Body of pancreas (tissue), 4 donors: ENCODE results near the gene CNIH2.
"Not testable (repeated sequence)": the region's sequence is repeated elsewhere in the genome, so short reads cannot be mapped to it uniquely, and the experiment has no call there.

Experiments
- POLR2A ChIP-seq, 3 donors: fragments of 450-650 bp; IDR thresholded peaks; one replicate each; pipeline ENCODE4 v1.6.1; 2016; ENCODE audit warnings: antibody characterized with exemption in 3 of 3, mild to moderate bottlenecking in 2 of 3
- TF ChIP-seq, protein P1 (sequence below), 7 experiments: fragments of 450-650 bp in 4 of 7; fragments of 200-600 bp in 3 of 7; sonication (generic) in 3 of 7; IDR thresholded peaks; one replicate each; pipeline ENCODE4 v1.5.1; 2016 to 2019; ENCODE audit warnings: antibody characterized with exemption in 7 of 7

DNA sequence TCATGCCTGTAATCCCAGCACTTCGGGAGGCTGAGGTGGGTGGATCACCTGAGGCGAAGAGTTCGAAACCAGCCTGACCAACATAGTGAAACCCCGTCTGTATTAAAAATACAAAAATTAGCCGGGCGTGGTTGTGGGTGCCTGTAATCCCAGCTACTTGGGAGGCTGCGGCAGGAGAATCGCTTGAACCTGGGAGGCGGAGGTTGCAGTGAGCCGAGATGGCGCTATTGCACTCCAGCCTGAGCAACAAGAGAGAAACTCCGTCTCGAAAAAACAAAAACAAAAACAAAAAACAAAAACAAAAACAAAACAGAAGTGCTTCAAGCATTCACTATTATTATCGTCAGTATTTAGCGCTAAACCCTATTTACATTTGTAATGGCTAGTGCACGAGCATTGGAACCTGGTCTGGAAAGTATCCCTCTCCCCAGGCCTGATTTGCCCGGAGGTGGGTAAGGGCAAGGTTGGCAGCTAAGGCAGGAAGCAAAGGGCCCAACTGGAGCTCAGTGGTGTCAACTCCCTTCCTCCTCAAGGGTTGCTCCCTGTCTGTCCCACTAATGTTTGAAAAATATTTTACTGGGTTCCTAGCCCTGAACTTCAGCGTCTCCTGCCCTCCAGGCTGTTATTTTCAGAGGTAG, 32.9 kb downstream of the CNIH2 start:
- TF ChIP-seq, protein P1, sequence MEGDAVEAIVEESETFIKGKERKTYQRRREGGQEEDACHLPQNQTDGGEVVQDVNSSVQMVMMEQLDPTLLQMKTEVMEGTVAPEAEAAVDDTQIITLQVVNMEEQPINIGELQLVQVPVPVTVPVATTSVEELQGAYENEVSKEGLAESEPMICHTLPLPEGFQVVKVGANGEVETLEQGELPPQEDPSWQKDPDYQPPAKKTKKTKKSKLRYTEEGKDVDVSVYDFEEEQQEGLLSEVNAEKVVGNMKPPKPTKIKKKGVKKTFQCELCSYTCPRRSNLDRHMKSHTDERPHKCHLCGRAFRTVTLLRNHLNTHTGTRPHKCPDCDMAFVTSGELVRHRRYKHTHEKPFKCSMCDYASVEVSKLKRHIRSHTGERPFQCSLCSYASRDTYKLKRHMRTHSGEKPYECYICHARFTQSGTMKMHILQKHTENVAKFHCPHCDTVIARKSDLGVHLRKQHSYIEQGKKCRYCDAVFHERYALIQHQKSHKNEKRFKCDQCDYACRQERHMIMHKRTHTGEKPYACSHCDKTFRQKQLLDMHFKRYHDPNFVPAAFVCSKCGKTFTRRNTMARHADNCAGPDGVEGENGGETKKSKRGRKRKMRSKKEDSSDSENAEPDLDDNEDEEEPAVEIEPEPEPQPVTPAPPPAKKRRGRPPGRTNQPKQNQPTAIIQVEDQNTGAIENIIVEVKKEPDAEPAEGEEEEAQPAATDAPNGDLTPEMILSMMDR (IDR thresholded peaks at IDR 0.05) = not testable (repeated sequence)
- not testable (repeated sequence) for TF ChIP-seq POLR2A (IDR thresholded peaks at IDR 0.05)
